Motor neuron (in vitro differentiated cells): Measurements from ENCODE around the gene POLR2J. TPM values are rescaled to one million over a fixed set of nuclear protein-coding genes. Genes with fewer than 3 reads are reported as not detected.
"Not testable (repeated sequence)": the region's sequence is repeated elsewhere in the genome, so short reads cannot be mapped to it uniquely, and the experiment has no call there.

ENCODE experiments used
- ATAC-seq, 8 experiments: fragments of 200-7000 bp; cut with Tn5 transposase; replicated peaks in 6 of 8; 2 replicates each; pipeline ENCODE4 v1.8.0; 2021; ENCODE audit warnings: mild to moderate bottlenecking in 8 of 8, moderate library complexity in 8 of 8
- H3K27ac ChIP-seq, 2 donors: fragments of 250-450 bp; sonication (Bioruptor Pico); 2 replicates each; pipeline ENCODE4 v1.9.0; 2021; ENCODE audit warnings: antibody characterized with exemption in 2 of 2, mild to moderate bottlenecking in 2 of 2, moderate library complexity in 1 of 2
- H3K4me1 ChIP-seq, 2 donors: fragments of 250-450 bp; sonication (Bioruptor Pico); replicated peaks in 1 of 2; 2 replicates each; pipeline ENCODE4 v1.6.1; 2021; ENCODE audit warnings: antibody characterized with exemption in 2 of 2, mild to moderate bottlenecking in 2 of 2, moderate library complexity in 1 of 2
- H3K4me3 ChIP-seq, 5 donors: fragments of 250-450 bp; sonication (Bioruptor Pico); 2 replicates each; pipeline ENCODE4 v1.9.0; 2021; ENCODE audit warnings: antibody characterized with exemption in 5 of 5, mild to moderate bottlenecking in 5 of 5, moderate library complexity in 4 of 5
- WGBS, 10 experiments: fragments of 450-650 bp; shearing (Covaris generic); methylation state at CpG; one replicate each; pipeline ENCODE4 v1.0.0; 2022; 5-methylcytosine and 5-hydroxymethylcytosine counted together
- in situ Hi-C, 9 experiments: fragments of 400-800 bp; cut with MboI; loops; one replicate each; pipeline ENCODE4 v1.15.0; 2021; ENCODE audit warnings: low sequenced_read_pairs in 9 of 9, low pct_unique_long_range_greater_than_20kb in 2 of 9; ENCODE audit not compliant: unreplicated experiment in 9 of 9
- total RNA-seq, 8 experiments: library from RNA; unstranded; fragments of 300-600 nt; gene quantifications; 2 replicates each; pipeline versions ENCODE4 v1.2.3 to v1.2.4, GENCODE V29; 2022

The POLR2J gene
- 10 to 100 TPM; 37.3 to 78.3 (median 53.6) TPM for total RNA-seq

DNA sequence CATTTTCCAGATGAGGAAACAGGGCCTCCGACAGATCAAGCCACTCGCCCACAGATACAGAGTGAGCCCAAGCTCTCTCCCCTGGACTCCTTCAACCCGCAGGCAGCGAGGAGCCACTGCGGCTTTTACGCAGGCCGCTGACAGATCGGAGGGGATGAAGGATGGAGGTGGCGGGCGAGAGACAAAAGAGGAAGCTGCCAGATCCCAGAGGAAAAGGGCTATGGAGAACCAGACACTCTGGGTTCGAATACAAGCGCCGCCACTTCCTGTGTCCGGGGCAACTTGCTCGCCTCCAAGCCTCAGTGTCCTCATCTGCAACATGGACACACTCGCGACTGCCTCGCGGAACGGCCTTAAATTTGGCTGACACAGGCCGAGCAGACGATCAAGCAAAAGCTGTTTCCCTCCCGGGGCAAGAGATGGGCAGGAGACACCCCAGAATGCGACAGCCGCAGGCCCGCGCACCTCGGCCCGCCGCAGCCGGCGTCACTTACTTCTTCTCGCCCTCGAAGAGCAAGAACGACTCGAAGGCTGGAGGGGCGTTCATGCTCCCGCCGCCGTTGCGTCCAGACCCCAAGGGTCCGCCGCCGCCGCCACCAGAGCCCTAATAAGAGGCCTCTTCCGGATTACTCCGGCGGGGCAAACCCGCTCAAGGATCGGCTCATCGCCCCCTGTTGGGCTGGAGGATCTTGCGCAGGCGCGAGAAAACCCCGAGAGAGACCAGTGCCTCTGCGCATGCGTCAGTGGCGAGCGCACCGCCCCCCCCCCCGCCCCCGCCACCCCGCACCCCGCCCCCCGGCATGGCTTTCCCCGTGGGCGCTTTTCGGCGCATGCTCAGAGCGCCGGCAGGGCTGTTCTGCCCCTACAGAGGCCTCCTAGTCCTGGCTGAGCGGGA is at the start of gene POLR2J:
TSS of gene POLR2J (minus strand) at position 609 of the 895 bp plus-strand sequence. CDS start at position 547, 62 bp downstream.
- H3K27ac ChIP-seq: peak within 1 kb of the TSS in 1 of 2 donors; percentile 81
- in situ Hi-C loops, H3K4me1 ChIP-seq: not testable (repeated sequence)
- WGBS, 10 experiments: no CpG with 5 or more reads among the region's 72 CpGs
- ATAC-seq: peak; percentile 88 to 95 (median 92)
- H3K4me3 ChIP-seq: peak within 1 kb of the TSS; percentile 34 to 73 (median 65)

- H3K4me3 ChIP-seq, H3K27ac ChIP-seq, H3K4me1 ChIP-seq, in situ Hi-C loops: not testable (repeated sequence)
- WGBS, 10 experiments: no CpG with 5 or more reads among the region's 13 CpGs
- ATAC-seq: peak in 2 of 8 experiments; percentile 5 to 6
These were observed 49.4 kb upstream of the POLR2J start for GRCh38 chr7:102527822-102528793.

- H3K4me1 ChIP-seq, ATAC-seq, H3K4me3 ChIP-seq, H3K27ac ChIP-seq, in situ Hi-C loops: not testable (repeated sequence)
- no CpG with 5 or more reads among the region's 8 CpGs for WGBS, 10 experiments
These were observed 48.5 kb upstream of the POLR2J start for GRCh38 chr7:102527182-102527581.

GRCh38 chr7:102524803-102525202 is 46.1 kb upstream of the POLR2J start:
- WGBS, 10 experiments: no CpG with 5 or more reads among the region's 2 CpGs
- peak in 3 of 8 experiments; percentile 4 to 14 (median 7) for ATAC-seq
- H3K4me1 ChIP-seq, in situ Hi-C loops, H3K27ac ChIP-seq, H3K4me3 ChIP-seq: not testable (repeated sequence)

- H3K27ac ChIP-seq, in situ Hi-C loops, ATAC-seq, H3K4me3 ChIP-seq, H3K4me1 ChIP-seq: not testable (repeated sequence)
- no CpG with 5 or more reads among the region's 5 CpGs for WGBS, 10 experiments
These were observed 42.1 kb upstream of the POLR2J start for GRCh38 chr7:102520797-102521196.

- WGBS, 10 experiments: no CpG with 5 or more reads among the region's 61 CpGs
- in situ Hi-C loops, H3K4me1 ChIP-seq, H3K4me3 ChIP-seq, H3K27ac ChIP-seq: not testable (repeated sequence)
- ATAC-seq: peak; percentile 74 to 98 (median 90)
These were observed 38.9 kb upstream of the POLR2J start, which contains the start of gene RASA4B for GRCh38 chr7:102517550-102518147. TSS of gene RASA4B (minus strand) at chr7:102517777. CDS start at chr7:102517710, 67 bp downstream.

GRCh38 chr7:102516951-102517350 is 38.2 kb upstream of the POLR2J start:
- H3K27ac ChIP-seq, in situ Hi-C loops, H3K4me3 ChIP-seq, ATAC-seq, H3K4me1 ChIP-seq: not testable (repeated sequence)
- WGBS, 10 experiments: no CpG with 5 or more reads among the region's 10 CpGs

- in situ Hi-C loops, H3K27ac ChIP-seq, H3K4me3 ChIP-seq, H3K4me1 ChIP-seq: not testable (repeated sequence)
- ATAC-seq: peak in 4 of 8 experiments; percentile 7 to 52 (median 30)
- no CpG with 5 or more reads among the region's 3 CpGs for WGBS, 10 experiments
These were observed 37.2 kb upstream of the POLR2J start for GRCh38 chr7:102515889-102516288.

DNA sequence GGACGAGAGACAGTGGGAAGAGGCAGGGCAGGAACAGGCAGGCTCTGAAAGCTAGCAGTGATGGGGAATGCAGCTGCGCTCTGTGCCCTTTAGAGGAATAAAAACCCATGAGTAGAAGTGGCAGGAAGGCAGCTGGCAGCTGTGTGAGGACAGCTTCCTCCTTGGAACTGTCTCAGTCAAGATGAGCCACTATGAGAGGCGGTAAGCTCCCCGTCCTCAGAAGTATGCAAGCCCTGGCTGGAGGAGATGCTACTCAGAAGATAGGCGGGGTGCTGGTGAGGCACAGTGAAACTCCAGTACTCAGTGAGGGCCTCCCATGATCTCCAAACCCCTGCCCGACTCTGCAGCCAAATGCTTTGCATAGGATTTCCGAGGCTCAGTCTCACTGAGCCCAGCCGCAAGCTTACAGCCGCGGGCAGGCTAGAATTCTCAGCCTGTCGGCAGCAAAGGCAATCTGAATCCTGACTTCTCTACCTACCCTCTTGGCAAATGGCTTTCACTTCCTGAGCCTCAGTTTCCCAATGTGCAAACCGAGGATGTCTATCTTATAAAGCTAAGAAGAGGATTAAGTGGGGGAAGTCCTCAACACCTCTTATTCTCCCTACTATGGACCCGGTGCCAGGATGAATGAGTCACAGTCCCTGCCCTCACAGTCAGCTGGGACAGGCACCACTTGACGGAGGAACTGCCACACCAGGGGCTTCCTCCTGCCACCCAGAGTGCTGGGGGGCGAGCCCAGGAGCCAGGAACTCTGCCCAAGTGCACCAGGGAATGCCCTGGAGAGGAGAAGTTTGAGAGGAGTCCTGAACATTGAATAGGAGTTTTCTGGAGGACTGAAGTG is 36.4 kb upstream of the POLR2J start:
- ATAC-seq: peak in 1 of 8 experiments; percentile 32

GRCh38 chr7:102512642-102513221 is 34.0 kb upstream of the POLR2J start:
- H3K4me3 ChIP-seq, in situ Hi-C loops, H3K4me1 ChIP-seq: not testable (repeated sequence)
- ATAC-seq: peak in 5 of 8 experiments; percentile 13 to 48 (median 42)
- no CpG with 5 or more reads among the region's 5 CpGs for WGBS, 10 experiments
- peak overlapping the region in 1 of 2 donors; percentile 78 for H3K27ac ChIP-seq

More for the DNA sequence above, 36.4 kb upstream of the POLR2J start:
- H3K4me3 ChIP-seq, H3K27ac ChIP-seq, H3K4me1 ChIP-seq, in situ Hi-C loops: not testable (repeated sequence)
- WGBS, 10 experiments: no CpG with 5 or more reads among the region's 15 CpGs

DNA sequence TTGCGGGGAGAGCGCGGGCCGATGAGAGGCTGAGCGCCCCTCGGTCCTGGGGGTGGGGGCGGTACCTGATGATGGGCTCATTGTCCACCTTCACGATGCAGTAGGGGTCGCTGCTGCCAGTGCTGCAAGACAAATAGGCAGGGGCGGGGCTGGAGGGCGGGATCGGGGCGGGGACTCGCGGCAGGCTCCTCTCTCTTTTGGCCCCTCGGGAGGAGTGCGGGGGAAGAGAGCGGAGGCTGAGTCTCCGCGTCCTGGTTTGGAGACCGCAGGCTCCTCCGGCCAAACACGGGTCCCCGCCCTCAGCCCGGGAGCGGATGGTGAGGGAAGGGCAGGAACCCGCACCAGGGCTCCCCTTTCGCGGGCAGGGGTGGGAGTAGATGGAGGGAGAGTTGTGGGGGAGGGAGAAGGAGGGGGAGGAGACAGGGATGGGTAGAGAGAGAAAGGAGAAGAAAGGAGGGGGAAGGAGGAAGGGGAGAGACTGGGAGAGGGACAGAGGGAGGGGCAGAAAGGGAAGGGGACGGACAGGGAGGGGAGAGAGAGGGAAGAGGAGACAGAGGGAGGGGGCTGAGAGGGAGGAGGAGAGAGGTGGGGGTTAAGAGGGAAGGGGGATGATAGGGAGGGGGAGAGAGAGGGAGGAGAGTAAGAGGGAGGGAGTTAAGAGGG is 33.3 kb upstream of the POLR2J start:
- H3K4me1 ChIP-seq, H3K4me3 ChIP-seq, in situ Hi-C loops, H3K27ac ChIP-seq: not testable (repeated sequence)
- peak; percentile 56 to 83 (median 76) for ATAC-seq
- no CpG with 5 or more reads among the region's 30 CpGs for WGBS, 10 experiments
